Mesothelial cell of epicardium (in vitro differentiated cells): Measurements from ENCODE around the gene C11orf97. TPM values are rescaled to one million over a fixed set of nuclear protein-coding genes. Genes with fewer than 3 reads are reported as not detected.
"Not testable (repeated sequence)": the region's sequence is repeated elsewhere in the genome, so short reads cannot be mapped to it uniquely, and the experiment has no call there.

Source experiments
- DNase-seq, 2 experiments: peaks; one replicate each; pipeline ENCODE4 v3.0.0; 2021; ENCODE audit warnings: low spot score in 2 of 2; ENCODE audit not compliant: unreplicated experiment in 2 of 2
- H3K27ac Mint-ChIP-seq: 2 replicates; pipeline ENCODE4 v1.8.0; 2021; ENCODE audit warnings: mixed read lengths
- H3K27me3 Mint-ChIP-seq: 2 replicates; pipeline ENCODE4 v1.8.0; 2021; ENCODE audit warnings: low read depth, mixed read lengths
- H3K36me3 Mint-ChIP-seq: 2 replicates; pipeline ENCODE4 v1.8.0; 2021; ENCODE audit warnings: mixed read lengths
- H3K4me1 Mint-ChIP-seq: 2 replicates; pipeline ENCODE4 v1.8.0; 2021; ENCODE audit warnings: mixed read lengths
- H3K4me3 Mint-ChIP-seq: 2 replicates; pipeline ENCODE4 v1.8.0; 2021; ENCODE audit warnings: mild to moderate bottlenecking, moderate library complexity, mixed read lengths
- H3K9me3 Mint-ChIP-seq: 2 replicates; pipeline ENCODE4 v1.8.0; 2021; ENCODE audit warnings: mixed read lengths
- CTCF ChIP-seq: fragments of 200-600 bp; sonication (generic); IDR thresholded peaks from one replicate; pipeline ENCODE4 v1.5.0; 2021; ENCODE audit warnings: antibody characterized with exemption; ENCODE audit not compliant: unreplicated experiment
- total RNA-seq: library from RNA; stranded (reverse); gene quantifications from 3 replicates; pipeline ENCODE4 v1.2.1, GENCODE V29; 2021

The C11orf97 gene
- total RNA-seq, 1 donor from 2014 or later: not detected

DNA sequence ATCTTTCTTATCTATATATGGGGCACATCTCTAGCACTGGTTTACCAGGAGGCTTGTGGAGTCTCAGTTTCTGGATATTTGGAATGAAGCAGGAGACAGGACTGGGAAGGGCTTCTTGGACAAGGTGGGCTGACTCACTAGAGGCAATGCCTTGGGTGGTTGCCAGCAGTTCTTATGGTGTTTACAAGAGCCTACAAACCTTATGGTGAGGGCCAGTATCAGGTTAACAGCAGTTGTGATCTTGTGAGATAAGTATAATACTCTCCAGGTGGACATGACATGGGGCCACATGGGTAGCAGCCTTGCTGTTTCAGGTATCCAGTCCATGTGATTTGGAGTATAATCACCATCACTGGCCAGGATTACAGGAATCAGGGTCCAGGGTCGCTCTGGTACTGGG, 41.7 kb downstream of the C11orf97 start:
- Mint-ChIP-seq H3K27me3 (no peaks in the 10 kb centered on the region), H3K4me1 (peaks cover 39% of the 10 kb centered on the region), H3K36me3 (no peaks in the 10 kb centered on the region), H3K27ac (no peak overlapping the region), H3K9me3 (no peaks in the 10 kb centered on the region), H3K4me3 (no peak overlapping the region)
- DNase-seq: no peak
- no peak for TF ChIP-seq CTCF

- H3K27ac Mint-ChIP-seq, DNase-seq, H3K27me3 Mint-ChIP-seq, H3K9me3 Mint-ChIP-seq, H3K4me3 Mint-ChIP-seq, H3K36me3 Mint-ChIP-seq: not testable (repeated sequence)
- peaks cover 21% of the 10 kb centered on the region for H3K4me1 Mint-ChIP-seq
These were observed 43.6 kb downstream of the C11orf97 start for GRCh38 chr11:94555752-94556329.

GRCh38 chr11:94557421-94557820, 45.2 kb downstream of the C11orf97 start:
- no peak for TF ChIP-seq CTCF
- DNase-seq: no peak
- H3K9me3 Mint-ChIP-seq: no peaks in the 10 kb centered on the region
- H3K27ac Mint-ChIP-seq: no peak overlapping the region
- no peak overlapping the region for H3K4me3 Mint-ChIP-seq
- no peaks in the 10 kb centered on the region for H3K36me3 Mint-ChIP-seq
- H3K27me3 Mint-ChIP-seq: no peaks in the 10 kb centered on the region
- H3K4me1 Mint-ChIP-seq: peaks cover 20% of the 10 kb centered on the region

GRCh38 chr11:94557992-94558391, 45.7 kb downstream of the C11orf97 start:
- Mint-ChIP-seq H3K36me3 (no peaks in the 10 kb centered on the region), H3K27ac (no peak overlapping the region), H3K9me3 (no peaks in the 10 kb centered on the region), H3K4me3 (no peak overlapping the region), H3K4me1 (peaks cover 24% of the 10 kb centered on the region), H3K27me3 (no peaks in the 10 kb centered on the region)
- no peak for DNase-seq
- TF ChIP-seq CTCF: no peak

GRCh38 chr11:94558468-94558867, 46.2 kb downstream of the C11orf97 start:
- DNase-seq: no peak
- peaks cover 26% of the 10 kb centered on the region for H3K4me1 Mint-ChIP-seq
- H3K27me3 Mint-ChIP-seq: no peaks in the 10 kb centered on the region
- no peaks in the 10 kb centered on the region for H3K9me3 Mint-ChIP-seq
- H3K4me3 Mint-ChIP-seq: no peak overlapping the region
- TF ChIP-seq CTCF: no peak
- H3K27ac Mint-ChIP-seq: no peak overlapping the region
- no peaks in the 10 kb centered on the region for H3K36me3 Mint-ChIP-seq

DNA sequence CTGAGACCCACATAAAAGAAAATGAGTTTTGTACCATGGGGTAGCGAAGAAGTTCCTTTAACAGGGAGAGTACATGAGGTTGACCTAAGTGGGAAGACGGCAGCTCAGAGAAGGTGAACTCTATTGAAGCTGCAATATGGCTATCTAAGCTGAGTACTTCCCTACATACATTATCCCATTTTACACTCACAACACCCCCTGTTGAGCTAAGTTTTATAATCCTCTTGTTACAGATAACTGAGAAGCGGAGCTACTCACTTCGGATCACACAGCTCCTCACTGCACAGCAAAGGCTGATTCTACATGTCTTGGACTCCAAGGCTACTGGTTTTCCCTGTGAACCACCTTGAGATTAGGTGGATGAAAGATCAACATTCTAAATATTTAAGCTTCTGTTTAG, 46.7 kb downstream of the C11orf97 start:
- H3K4me1 Mint-ChIP-seq: peaks cover 26% of the 10 kb centered on the region
- no peak overlapping the region for H3K27ac Mint-ChIP-seq

More for the DNA sequence above, 46.7 kb downstream of the C11orf97 start:
- no peak for TF ChIP-seq CTCF
- Mint-ChIP-seq H3K9me3 (no peaks in the 10 kb centered on the region), H3K4me3 (no peak overlapping the region), H3K36me3 (no peaks in the 10 kb centered on the region), H3K27me3 (no peaks in the 10 kb centered on the region)
- no peak for DNase-seq
